IMR-90 (cell line): ENCODE data around the gene BMP2K. TPM values are rescaled to one million over a fixed set of nuclear protein-coding genes. Genes with fewer than 3 reads are reported as not detected.

Source experiments
- ATAC-seq: fragments of 200-7000 bp; cut with Tn5 transposase; 2 replicates; pipeline ENCODE4 v1.9.1; 2020; ENCODE audit warnings: low read depth, mild to moderate bottlenecking, moderate library complexity
- BruUV-seq: library from RNA; stranded (reverse); fragments of 400-500 nt; replicated peaks from 2 replicates; lab custom pipeline; 2021; lab: Mats Ljungman, UMichigan
- CTCF ChIA-PET: fragments of 300-600 bp; formaldehyde crosslinking; extraction: SDS; loops from one replicate; lab custom pipeline; 2021; ENCODE audit warnings: antibody characterized with exemption; lab: Yijun Ruan, JAX
- POLR2A ChIA-PET: fragments of 300-600 bp; sonication (Branson Sonifier 250); formaldehyde crosslinking; loops from one replicate; lab custom pipeline; 2022; ENCODE audit warnings: antibody characterized with exemption; ENCODE audit not compliant: unreplicated experiment; lab: Charles Lee
- DNase-seq: peaks from one replicate; pipeline ENCODE4 v3.0.0; 2013
- H2AFZ ChIP-seq: replicated peaks from 2 replicates; pipeline ENCODE3; 2013; ENCODE audit warnings: low read length, mild to moderate bottlenecking; ENCODE audit not compliant: poor library complexity
- H2AK5ac ChIP-seq: 2 replicates; pipeline ENCODE4 v1.6.1; 2013; ENCODE audit warnings: low read depth, low read length, inconsistent platforms
- H2AK9ac ChIP-seq: replicated peaks from 2 replicates; pipeline ENCODE3; 2013; ENCODE audit warnings: mild to moderate bottlenecking, low read depth, low read length, moderate library complexity; ENCODE audit not compliant: poor library complexity
- H2BK120ac ChIP-seq: 2 replicates; pipeline ENCODE4 v1.6.1; 2013; ENCODE audit warnings: low read depth, low read length, inconsistent platforms
- H2BK15ac ChIP-seq: 3 replicates; pipeline ENCODE4 v1.6.1; 2013; ENCODE audit warnings: low read depth, low read length, inconsistent platforms
- H2BK20ac ChIP-seq: 2 replicates; pipeline ENCODE4 v1.6.1; 2013; ENCODE audit warnings: low read depth, mild to moderate bottlenecking, inconsistent platforms, low read length, moderate library complexity
- H2BK5ac ChIP-seq: 2 replicates; pipeline ENCODE4 v1.6.1; 2013; ENCODE audit warnings: mild to moderate bottlenecking, low read depth, low read length, inconsistent platforms; ENCODE audit not compliant: poor library complexity, severe bottlenecking
- H3K14ac ChIP-seq: replicated peaks from 2 replicates; pipeline ENCODE4 v1.6.1; 2013; ENCODE audit warnings: low read depth, low read length, inconsistent platforms
- H3K18ac ChIP-seq: 2 replicates; pipeline ENCODE4 v1.6.1; 2013; ENCODE audit warnings: low read depth, low read length, control low read depth
- H3K23ac ChIP-seq: 2 replicates; pipeline ENCODE4 v1.6.1; 2013; ENCODE audit warnings: low read depth, low read length, inconsistent platforms
- H3K27ac ChIP-seq: 2 replicates; pipeline ENCODE4 v1.5.1; 2013; ENCODE audit warnings: mild to moderate bottlenecking, control low read depth, low read length; ENCODE audit not compliant: insufficient read depth
- H3K27me3 ChIP-seq: 2 replicates; pipeline ENCODE4 v1.6.1; 2013; ENCODE audit warnings: low read length; ENCODE audit not compliant: control insufficient read depth, insufficient read depth
- H3K36me3 ChIP-seq: 2 replicates; pipeline ENCODE4 v1.6.1; 2013; ENCODE audit warnings: low read length, mixed read lengths; ENCODE audit not compliant: control insufficient read depth, insufficient read depth
- H3K4ac ChIP-seq: 2 replicates; pipeline ENCODE4 v1.6.1; 2013; ENCODE audit warnings: low read depth, low read length, inconsistent platforms
- H3K4me1 ChIP-seq: 2 replicates; pipeline ENCODE4 v1.6.1; 2013; ENCODE audit warnings: low read length, mixed read lengths; ENCODE audit not compliant: control insufficient read depth, insufficient read depth
- H3K4me2 ChIP-seq: 2 replicates; pipeline ENCODE4 v1.6.1; 2013; ENCODE audit warnings: low read depth, mild to moderate bottlenecking, control low read depth, low read length, moderate library complexity
- H3K4me3 ChIP-seq: 2 replicates; pipeline ENCODE4 v1.5.1; 2013; ENCODE audit warnings: low read depth, mild to moderate bottlenecking, control low read depth, low read length, moderate library complexity; ENCODE audit not compliant: insufficient read depth
- H3K56ac ChIP-seq: 2 replicates; pipeline ENCODE4 v1.6.1; 2013; ENCODE audit warnings: low read length, inconsistent platforms; ENCODE audit not compliant: insufficient read depth; ENCODE audit errors: extremely low read depth
- H3K79me1 ChIP-seq, 2 experiments: 2 replicates each; pipeline ENCODE4 v1.6.1; 2013; ENCODE audit warnings: low read length in 2 of 2, inconsistent platforms in 1 of 2, low read depth in 1 of 2
- H3K9ac ChIP-seq: 2 replicates; pipeline ENCODE4 v1.6.1; 2013; ENCODE audit warnings: low read depth, low read length, control low read depth
- H3K9me1 ChIP-seq: 2 replicates; pipeline ENCODE4 v1.6.1; 2013; ENCODE audit warnings: low read length, inconsistent platforms; ENCODE audit not compliant: insufficient read depth
- H3K9me3 ChIP-seq: 2 replicates; pipeline ENCODE4 v1.6.1; 2013; ENCODE audit warnings: low read length; ENCODE audit not compliant: control insufficient read depth, insufficient read depth
- H4K20me1 ChIP-seq: 2 replicates; pipeline ENCODE4 v1.6.1; 2013; ENCODE audit warnings: low read length, inconsistent platforms; ENCODE audit not compliant: insufficient read depth
- H4K5ac ChIP-seq: 2 replicates; pipeline ENCODE4 v1.6.1; 2013; ENCODE audit warnings: mild to moderate bottlenecking, low read depth, low read length, control low read depth
- H4K8ac ChIP-seq, 2 experiments: 2 replicates each; pipeline ENCODE4 v1.6.1; 2013; ENCODE audit warnings: low read depth in 2 of 2, low read length in 2 of 2, control low read depth in 1 of 2, inconsistent platforms in 1 of 2
- H4K91ac ChIP-seq: 2 replicates; pipeline ENCODE4 v1.6.1; 2013; ENCODE audit warnings: low read depth, low read length, inconsistent platforms; ENCODE audit not compliant: insufficient read depth
- BHLHE40 ChIP-seq: fragments of 150-350 bp; IDR thresholded peaks from 2 replicates; pipeline ENCODE4 v1.6.1; 2016; ENCODE audit warnings: mild to moderate bottlenecking, low read depth, low read length
- CTCF ChIP-seq: conservative IDR thresholded peaks from 2 replicates; pipeline ENCODE4 v1.5.1; 2012; ENCODE audit warnings: mild to moderate bottlenecking, low read depth, low read length, improper control_type of control experiment
- ELK1 ChIP-seq: fragments of 150-350 bp; IDR thresholded peaks from 2 replicates; pipeline ENCODE4 v1.6.1; 2016; ENCODE audit warnings: low read depth, mild to moderate bottlenecking, low read length, moderate library complexity, borderline replicate concordance
- NFE2L2 ChIP-seq: fragments of 150-350 bp; IDR thresholded peaks from 2 replicates; pipeline ENCODE4 v1.6.1; 2016; ENCODE audit warnings: low read depth, mild to moderate bottlenecking, low read length
- RCOR1 ChIP-seq: IDR thresholded peaks from 2 replicates; pipeline ENCODE4 v1.6.1; 2012; ENCODE audit warnings: mild to moderate bottlenecking, low read length, improper control_type of control experiment; ENCODE audit not compliant: insufficient replicate concordance
- SMC3 ChIP-seq: fragments of 150-350 bp; IDR thresholded peaks from 2 replicates; pipeline ENCODE4 v1.6.1; 2016; ENCODE audit warnings: low read depth, mild to moderate bottlenecking, antibody characterized with exemption, low read length, moderate library complexity
- USF2 ChIP-seq: fragments of 150-350 bp; IDR thresholded peaks from 2 replicates; pipeline ENCODE4 v1.6.1; 2017; ENCODE audit warnings: mild to moderate bottlenecking, antibody characterized with exemption, low read length, low read depth
- dilution Hi-C: fragments of 300-500 bp; cut with HindIII; formaldehyde crosslinking; loops from one replicate; pipeline ENCODE4 v1.14.3; 2018; ENCODE audit warnings: low sequenced_read_pairs; ENCODE audit not compliant: unreplicated experiment
- in situ Hi-C: fragments of 300-500 bp; cut with MboI; formaldehyde crosslinking; loops from 3 replicates; pipeline ENCODE4 v1.14.3; 2019; ENCODE audit warnings: low sequenced_read_pairs, inconsistent platforms, mixed read lengths
- intact Hi-C: fragments of 100-400 bp; cut with micrococcal nuclease; formaldehyde crosslinking; loops from 2 replicates; pipeline ENCODE4 v1.10.0; 2022
- polyA plus RNA-seq, 3 experiments: library from polyadenylated mRNA; depleted of rRNA; stranded (reverse); fragments of >200 nt; gene quantifications; 2 replicates each; pipeline ENCODE4 v1.2.3, GENCODE V29; 2012; ENCODE audit warnings: low replicate concordance in 1 of 3
- total RNA-seq: library from RNA; depleted of rRNA; stranded (reverse); fragments of >200 nt; gene quantifications from 2 replicates; pipeline ENCODE4 v1.2.3, GENCODE V29; 2012

The BMP2K gene
- total and polyA plus RNA-seq, 2 of the 4 experiments (the other 2 are of a cell fraction): 15.8 to 46.1 TPM

- dilution Hi-C loops (no loop called here), in situ Hi-C loops (no loop called here), intact Hi-C loops (no loop called here)
- ChIA-PET POLR2A (interaction anchor here (0.6 kb wide), 1 partner anchor 269 kb away, joined by 3 read pairs; no protein-coding TSS in a partner anchor), CTCF (no interaction called here)
- no peak overlapping the region for H2BK15ac ChIP-seq
- H3K79me1 ChIP-seq: 0 out of 4 replicates have a peak, but pooled peaks cover 0 to 2% of the 10 kb centered on the region in 2 experiments
- no peak overlapping the region for H3K9ac ChIP-seq
- no peak overlapping the region for H3K56ac ChIP-seq
- H4K91ac ChIP-seq: no peak overlapping the region
- H4K20me1 ChIP-seq: no peaks in the 10 kb centered on the region
- no peak overlapping the region for H2BK5ac ChIP-seq
- no peak overlapping the region for H3K27ac ChIP-seq
- TF ChIP-seq NFE2L2 (no peak), CTCF (no peak), SMC3 (no peak), ELK1 (no peak), BHLHE40 (no peak), USF2 (no peak), RCOR1 (no peak)
- H2AFZ ChIP-seq: no peak overlapping the region
- H3K4me2 ChIP-seq: no peak overlapping the region
- no peak overlapping the region for H2BK120ac ChIP-seq
- H3K9me3 ChIP-seq: no peaks in the 10 kb centered on the region
- no peak overlapping the region for H3K14ac ChIP-seq
- H2AK5ac ChIP-seq: no peak overlapping the region
- BruUV-seq: no TSS peak
- no peak for ATAC-seq
- no peak overlapping the region for H4K5ac ChIP-seq
- peaks cover 5% of the 10 kb centered on the region; the same call in 1 of the 2 replicates for H3K4me1 ChIP-seq
- no peak overlapping the region for H2AK9ac ChIP-seq
- no peak overlapping the region for H3K4ac ChIP-seq
- no peak overlapping the region for H3K4me3 ChIP-seq
- H3K23ac ChIP-seq: no peak overlapping the region
- H2BK20ac ChIP-seq: no peak overlapping the region
- no peaks in the 10 kb centered on the region for H3K27me3 ChIP-seq
- no peak for DNase-seq
- H3K18ac ChIP-seq: no peak overlapping the region
- no peak overlapping the region for H4K8ac ChIP-seq
- peaks cover 5% of the 10 kb centered on the region; the same call in 1 of the 2 replicates for H3K36me3 ChIP-seq
- no peaks in the 10 kb centered on the region; the same call in 1 of the 2 replicates for H3K9me1 ChIP-seq
Observed at GRCh38 chr4:78889955-78890354, 113.8 kb downstream of the BMP2K start.
